Spleen (tissue), 11 donors: ENCODE data around the gene SBK3. TPM values are rescaled to one million over a fixed set of nuclear protein-coding genes. Genes with fewer than 3 reads are reported as not detected.

Source experiments
- DNase-seq: peaks from one replicate; pipeline ENCODE4 v3.0.0-alpha.2; 2020
- H3K27ac ChIP-seq, 8 donors: fragments of 200-600 bp; sonication (generic) in 7 of 8; 1 replicate in 4 of 8; 2 replicates in 4 of 8; pipeline versions ENCODE4 v1.5.0 to v1.8.0; 2016 to 2021; ENCODE audit warnings: inconsistent platforms in 4 of 8, mild to moderate bottlenecking in 4 of 8, moderate library complexity in 1 of 8
- H3K27me3 ChIP-seq, 7 donors: fragments of 200-600 bp; sonication (generic) in 6 of 7; replicated peaks in 1 of 7; 1 replicate in 4 of 7; 2 replicates in 3 of 7; pipeline versions ENCODE4 v1.5.0 to v1.8.0; 2016 to 2021; ENCODE audit warnings: inconsistent platforms in 3 of 7, mild to moderate bottlenecking in 1 of 7
- H3K36me3 ChIP-seq, 6 donors: fragments of 200-600 bp; sonication (generic) in 5 of 6; 1 replicate in 4 of 6; 2 replicates in 2 of 6; pipeline versions ENCODE4 v1.5.0 to v1.8.0; 2016 to 2021; ENCODE audit warnings: inconsistent platforms in 2 of 6
- H3K4me1 ChIP-seq, 6 donors: fragments of 200-600 bp; sonication (generic) in 5 of 6; 1 replicate in 3 of 6; 2 replicates in 3 of 6; pipeline versions ENCODE4 v1.5.0 to v1.8.0; 2016 to 2021; ENCODE audit warnings: inconsistent platforms in 3 of 6
- H3K4me3 ChIP-seq, 8 donors: fragments of 200-600 bp; sonication (generic) in 7 of 8; 1 replicate in 4 of 8; 2 replicates in 4 of 8; pipeline versions ENCODE4 v1.5.0 to v1.8.0; 2016 to 2021; ENCODE audit warnings: inconsistent platforms in 4 of 8, mild to moderate bottlenecking in 4 of 8, moderate library complexity in 2 of 8
- H3K9me3 ChIP-seq, 8 donors: fragments of 200-600 bp; sonication (generic) in 7 of 8; 1 replicate in 4 of 8; 2 replicates in 4 of 8; pipeline versions ENCODE4 v1.5.0 to v1.8.0; 2016 to 2021; ENCODE audit warnings: inconsistent platforms in 4 of 8
- POLR2A ChIP-seq, 3 donors: fragments of 450-650 bp; IDR thresholded peaks; one replicate each; pipeline ENCODE4 v1.5.1; 2017; ENCODE audit warnings: antibody characterized with exemption in 3 of 3, mild to moderate bottlenecking in 1 of 3
- POLR2AphosphoS5 ChIP-seq, 3 donors: sonication (generic); formaldehyde crosslinking; IDR thresholded peaks; one replicate each; pipeline ENCODE4 v1.5.1; 2017; ENCODE audit warnings: antibody characterized with exemption in 3 of 3
- WGBS, 5 donors: extraction: QIAGEN DNeasy Blood & Tissue Kit in 3 of 5; methylation state at CpG; one replicate each; pipeline versions ENCODE4 v1.1.5 to v1.1.7; 2013 to 2018; 5-methylcytosine and 5-hydroxymethylcytosine counted together
- intact Hi-C: fragments of 100-400 bp; cut with DNase I; formaldehyde crosslinking; loops from one replicate; pipeline ENCODE4 v1.15.0; 2023; ENCODE audit warnings: low total_unique reads
- polyA plus RNA-seq, 3 donors: library from polyadenylated mRNA; stranded (reverse); fragments of 200-250 nt; gene quantifications; one replicate each; pipeline ENCODE4 v1.2.1, GENCODE V29; 2013
- total RNA-seq, 7 donors: library from RNA; depleted of rRNA in 3 of 7; stranded (reverse); fragments of >200 nt in 3 of 7; fragmentation: NEBNext Ultra II Directional in 4 of 7; extraction: Animal tissue kit (Norgen Biotek cat#: 25700) in 4 of 7; gene quantifications; one replicate each; pipeline versions ENCODE4 v1.1.0 to v1.2.1, GENCODE V29; 2016 to 2021
- TF ChIP-seq, protein P1 (sequence below), 11 experiments: fragments of 200-600 bp in 7 of 11; fragments of 450-650 bp in 4 of 11; sonication (generic) in 4 of 11; IDR thresholded peaks in 8 of 11; conservative IDR thresholded peaks in 3 of 11; 1 replicate in 7 of 11; 2 replicates in 4 of 11; pipeline versions ENCODE4 v1.4.0 to v1.8.0; 2016 to 2021; ENCODE audit warnings: antibody characterized with exemption in 11 of 11, inconsistent platforms in 4 of 11, mild to moderate bottlenecking in 1 of 11
- donor health status: healthy with polysubstance abuse.
- donor health status: DM: no; HTN: no; CAD: no; lungs with moderate emphysema.
- donor health status: DM: no; HTN: no; CAD: no.
- donor health status: Bipolar disorder and iron deficiency.
- donor health status: healthy.
- donor health status: DM: no; HTN: no; CAD: no.
- donor health status: DM: yes; HTN: yes; CAD: no.

SBK3 gene
- total and polyA plus RNA-seq, 10 donors = not detected

DNA sequence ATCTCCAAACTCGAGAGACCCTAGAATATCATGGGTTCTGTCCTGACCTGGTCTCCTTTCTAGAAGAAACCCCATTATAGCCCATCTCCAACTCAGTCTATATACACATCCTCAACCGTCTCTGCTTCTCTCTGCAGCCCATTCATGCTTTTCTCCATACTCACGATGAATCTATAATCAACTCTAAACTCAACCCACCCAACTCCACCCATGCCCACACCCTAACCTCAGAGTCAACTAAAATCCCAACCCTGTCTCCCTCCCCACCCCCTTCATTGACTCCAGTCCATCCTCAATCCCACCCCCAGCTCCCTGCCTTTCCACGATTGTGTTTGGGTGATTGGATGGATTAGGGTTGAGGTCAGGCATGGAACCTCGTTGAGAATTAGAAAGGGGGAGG lies 1.8 kb downstream of the SBK3 start:
- Histone ChIP-seq H3K36me3 (no peaks in the 10 kb centered on the region), H3K4me3 (no peak overlapping the region), H3K27ac (no peak overlapping the region), H3K9me3 (no peaks in the 10 kb centered on the region), H3K4me1 (peaks cover 0 to 7% (median 0%) of the 10 kb centered on the region in 6 donors), H3K27me3 (peaks cover 0 to 60% (median 9%) of the 10 kb centered on the region in 7 donors)
- WGBS, 5 donors = 74 to 80% (median 74%) methylated on average over 5 of the region's 5 CpGs
- TF ChIP-seq POLR2A (IDR thresholded peaks at IDR 0.05) (no peak), POLR2AphosphoS5 (IDR thresholded peaks at IDR 0.05) (no peak)
- TF ChIP-seq, protein P1, sequence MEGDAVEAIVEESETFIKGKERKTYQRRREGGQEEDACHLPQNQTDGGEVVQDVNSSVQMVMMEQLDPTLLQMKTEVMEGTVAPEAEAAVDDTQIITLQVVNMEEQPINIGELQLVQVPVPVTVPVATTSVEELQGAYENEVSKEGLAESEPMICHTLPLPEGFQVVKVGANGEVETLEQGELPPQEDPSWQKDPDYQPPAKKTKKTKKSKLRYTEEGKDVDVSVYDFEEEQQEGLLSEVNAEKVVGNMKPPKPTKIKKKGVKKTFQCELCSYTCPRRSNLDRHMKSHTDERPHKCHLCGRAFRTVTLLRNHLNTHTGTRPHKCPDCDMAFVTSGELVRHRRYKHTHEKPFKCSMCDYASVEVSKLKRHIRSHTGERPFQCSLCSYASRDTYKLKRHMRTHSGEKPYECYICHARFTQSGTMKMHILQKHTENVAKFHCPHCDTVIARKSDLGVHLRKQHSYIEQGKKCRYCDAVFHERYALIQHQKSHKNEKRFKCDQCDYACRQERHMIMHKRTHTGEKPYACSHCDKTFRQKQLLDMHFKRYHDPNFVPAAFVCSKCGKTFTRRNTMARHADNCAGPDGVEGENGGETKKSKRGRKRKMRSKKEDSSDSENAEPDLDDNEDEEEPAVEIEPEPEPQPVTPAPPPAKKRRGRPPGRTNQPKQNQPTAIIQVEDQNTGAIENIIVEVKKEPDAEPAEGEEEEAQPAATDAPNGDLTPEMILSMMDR (IDR thresholded peaks at IDR 0.05 in 8 of 11, conservative IDR thresholded peaks at IDR 0.05 in 3 of 11) = no peak
- intact Hi-C loops = no loop called here
- DNase-seq = no peak

DNA sequence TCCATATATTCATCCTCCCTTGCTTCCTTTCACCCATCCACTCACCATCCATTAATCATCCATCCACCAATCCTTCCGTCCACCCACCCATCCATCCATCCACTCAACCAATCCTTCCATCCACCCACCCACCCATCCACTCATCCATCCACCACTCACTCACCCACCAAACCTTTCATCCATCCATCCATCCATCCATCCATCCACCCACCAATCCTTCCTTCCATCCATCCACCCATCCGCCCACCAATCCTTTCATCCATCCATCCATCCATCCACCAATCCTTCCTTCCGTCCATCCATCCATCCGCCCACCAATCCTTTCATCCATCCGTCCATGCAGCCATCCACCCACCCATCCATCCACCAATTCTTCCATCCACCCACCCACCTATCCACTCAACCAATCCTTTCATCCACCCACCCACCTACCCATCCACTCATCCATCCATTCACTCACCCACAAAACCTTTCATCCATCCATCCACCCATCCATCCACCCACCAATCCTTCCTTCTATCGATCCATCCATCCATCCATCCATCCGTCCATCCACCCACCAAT lies 3.0 kb downstream of the SBK3 start:
- Histone ChIP-seq H3K4me1 (peaks cover 0 to 5% (median 0%) of the 10 kb centered on the region in 6 donors), H3K27me3 (peaks cover 0 to 48% (median 6%) of the 10 kb centered on the region in 7 donors), H3K36me3 (no peaks in the 10 kb centered on the region), H3K9me3 (no peaks in the 10 kb centered on the region), H3K4me3 (no peak overlapping the region), H3K27ac (no peak overlapping the region)
- DNase-seq = no peak
- TF ChIP-seq POLR2A (IDR thresholded peaks at IDR 0.05) (no peak), POLR2AphosphoS5 (IDR thresholded peaks at IDR 0.05) (no peak)
- TF ChIP-seq, protein P1 (IDR thresholded peaks at IDR 0.05 in 8 of 11, conservative IDR thresholded peaks at IDR 0.05 in 3 of 11) = no peak
- intact Hi-C loops = no loop called here
- 87 to 98% (median 91%) methylated on average over 7 of the region's 7 CpGs for WGBS, 5 donors

DNA sequence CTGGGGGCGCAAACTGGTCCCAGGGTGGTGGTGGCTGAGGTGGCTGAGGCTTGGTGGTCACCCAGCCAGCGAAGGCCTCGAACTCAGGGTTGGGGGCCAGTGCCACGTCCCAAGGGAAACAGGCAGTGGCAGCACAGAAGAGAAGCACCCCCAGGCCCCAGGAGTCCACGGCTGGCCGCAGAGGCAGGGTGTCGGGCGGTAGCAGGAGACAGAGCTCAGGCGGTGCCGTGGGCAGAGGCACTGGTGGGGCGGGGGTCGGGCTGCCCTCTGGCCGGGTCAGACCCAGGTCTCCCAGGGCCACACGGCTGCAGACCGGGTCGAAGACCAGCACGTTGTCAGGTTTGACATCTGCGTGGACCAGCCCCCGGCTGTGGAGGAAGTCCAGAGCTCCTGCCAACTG lies 4.3 kb downstream of the SBK3 start:
- H3K4me1 ChIP-seq = no peaks in the 10 kb centered on the region
- H3K27me3 ChIP-seq = peaks cover 0 to 38% (median 1%) of the 10 kb centered on the region in 7 donors
- no peak for DNase-seq
- H3K36me3 ChIP-seq = no peaks in the 10 kb centered on the region
- H3K27ac ChIP-seq = no peak overlapping the region
- TF ChIP-seq POLR2AphosphoS5 (IDR thresholded peaks at IDR 0.05) = no peak
- no peak for TF ChIP-seq POLR2A (IDR thresholded peaks at IDR 0.05)
- TF ChIP-seq, protein P1 (IDR thresholded peaks at IDR 0.05 in 8 of 11, conservative IDR thresholded peaks at IDR 0.05 in 3 of 11) = no peak
- WGBS, 5 donors = 77 to 85% (median 80%) methylated on average over 18 to 19 of the region's 19 CpGs; no CpG with 5 or more reads in 1 of the 5 donors
- no peaks in the 10 kb centered on the region for H3K9me3 ChIP-seq
- no peak overlapping the region for H3K4me3 ChIP-seq
- intact Hi-C loops = no loop called here

DNA sequence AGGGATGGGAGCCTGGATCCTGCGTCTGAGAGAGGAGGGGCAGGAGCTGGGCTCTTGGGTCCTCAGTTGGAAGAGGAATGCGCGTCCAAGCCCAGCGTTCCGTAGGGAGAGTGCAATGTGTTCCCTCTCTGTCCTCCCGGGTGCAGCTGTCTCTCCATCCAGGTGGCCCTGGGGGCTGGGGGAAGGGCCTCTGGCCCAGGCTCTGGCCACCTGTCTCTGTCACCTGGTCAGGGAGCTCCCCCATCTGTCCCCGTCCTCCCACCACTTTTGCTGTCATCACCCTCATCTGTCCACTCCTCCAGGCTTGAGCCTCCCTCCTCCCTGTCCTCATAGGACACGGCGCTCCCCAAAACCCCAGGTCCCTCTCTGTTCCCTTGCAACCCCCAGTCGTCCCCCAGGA lies 4.7 kb downstream of the SBK3 start:
- no peaks in the 10 kb centered on the region for H3K4me1 ChIP-seq
- H3K36me3 ChIP-seq = no peaks in the 10 kb centered on the region
- WGBS, 5 donors = 68 to 73% (median 70%) methylated on average over 10 of the region's 10 CpGs
- TF ChIP-seq POLR2A (IDR thresholded peaks at IDR 0.05) = no peak
- TF ChIP-seq, protein P1 (IDR thresholded peaks at IDR 0.05 in 8 of 11, conservative IDR thresholded peaks at IDR 0.05 in 3 of 11) = no peak
- intact Hi-C loops = no loop called here
- DNase-seq = no peak
- H3K27ac ChIP-seq = no peak overlapping the region
- no peak overlapping the region for H3K4me3 ChIP-seq
- H3K9me3 ChIP-seq = no peaks in the 10 kb centered on the region
- peaks cover 0 to 34% (median 0%) of the 10 kb centered on the region in 7 donors for H3K27me3 ChIP-seq
